NCI-H2107 treated with DMSO at 0.1 percent for 48 hours (cell line): ENCODE results near the gene ANKRD52.
A peak's percentile ranks its signal among the peaks of the same experiment; 100 is the strongest.
"Not testable (repeated sequence)": the region's sequence is repeated elsewhere in the genome, so short reads cannot be mapped to it uniquely, and the experiment has no call there.

Experiments
- DNase-seq: peaks from one replicate; lab custom pipeline; 2025; ENCODE audit not compliant: unreplicated experiment; lab: John Stamatoyannopoulos, UW

Gene ANKRD52

GRCh38 chr12:56258068-56258819 lies at the start of gene ANKRD52:
Gene ANKRD52, minus strand, starts transcription at chr12:56258384. Its CDS starts 115 bp downstream, at chr12:56258269.
- peak; percentile 69 for DNase-seq

GRCh38 chr12:56307221-56307965 lies 49.2 kb upstream of the ANKRD52 start:
- DNase-seq, result no peak

DNA sequence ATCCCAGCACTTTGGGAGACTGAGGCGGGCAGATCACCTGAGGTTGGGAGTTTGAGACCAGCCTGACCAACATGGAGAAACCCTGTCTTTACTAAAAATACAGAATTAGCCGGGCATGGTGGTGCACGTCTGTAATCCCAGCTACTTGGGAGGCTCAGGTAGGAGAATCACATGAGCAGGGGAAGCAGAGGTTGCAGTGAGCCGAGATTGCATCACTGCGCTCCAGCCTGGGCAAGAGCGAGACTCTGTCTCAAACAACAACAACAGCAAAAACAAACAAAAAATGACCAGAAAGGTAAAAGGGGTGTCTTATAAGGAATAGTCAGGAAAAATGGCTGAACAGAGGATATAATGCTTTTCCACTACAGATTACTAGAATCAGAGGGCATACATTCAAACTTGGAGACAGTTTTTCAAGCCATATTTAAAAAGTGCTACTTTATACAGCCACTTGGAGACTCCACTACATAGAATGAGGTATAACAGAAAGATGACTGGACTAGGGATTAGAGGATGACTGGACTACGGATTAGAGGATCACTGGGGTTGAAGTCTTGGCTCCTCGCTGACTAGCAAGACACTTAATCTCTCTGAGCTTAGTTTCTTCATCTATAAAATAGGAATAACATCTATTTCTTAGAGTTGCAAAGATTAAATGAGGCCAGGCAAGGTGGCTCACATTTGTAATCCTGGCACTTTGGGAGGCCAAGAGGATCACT lies 46.8 kb upstream of the ANKRD52 start:
- no peak for DNase-seq

DNA sequence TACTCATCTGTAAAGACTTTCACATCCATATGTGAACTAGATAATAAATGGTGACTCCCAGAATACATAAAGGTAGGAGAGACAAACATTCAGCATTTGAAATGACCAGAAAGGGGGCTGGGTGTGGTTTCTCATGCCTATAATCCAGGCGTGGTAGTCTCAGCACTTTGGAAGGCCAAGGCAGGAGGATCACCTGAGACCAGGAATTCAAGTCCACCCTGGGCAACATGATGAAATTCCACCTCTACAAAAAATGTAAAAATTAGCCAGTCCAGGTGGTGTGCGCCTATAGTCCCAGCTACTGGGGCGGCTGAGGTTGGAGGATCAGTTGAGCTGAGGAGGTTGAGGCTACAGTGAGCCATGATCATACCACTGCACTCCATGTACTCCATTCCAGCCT lies 46.1 kb upstream of the ANKRD52 start:
- DNase-seq, result no peak

GRCh38 chr12:56300644-56301464 lies 42.7 kb upstream of the ANKRD52 start:
- DNase-seq, result no peak

GRCh38 chr12:56299853-56300643 lies 41.9 kb upstream of the ANKRD52 start, which contains the start of gene CS:
Gene CS, minus strand, starts transcription at chr12:56300330. Its CDS starts 129 bp downstream, at chr12:56300201.
- peak; percentile 89 for DNase-seq

GRCh38 chr12:56299308-56299852 lies 41.2 kb upstream of the ANKRD52 start:
- DNase-seq, result no peak

DNA sequence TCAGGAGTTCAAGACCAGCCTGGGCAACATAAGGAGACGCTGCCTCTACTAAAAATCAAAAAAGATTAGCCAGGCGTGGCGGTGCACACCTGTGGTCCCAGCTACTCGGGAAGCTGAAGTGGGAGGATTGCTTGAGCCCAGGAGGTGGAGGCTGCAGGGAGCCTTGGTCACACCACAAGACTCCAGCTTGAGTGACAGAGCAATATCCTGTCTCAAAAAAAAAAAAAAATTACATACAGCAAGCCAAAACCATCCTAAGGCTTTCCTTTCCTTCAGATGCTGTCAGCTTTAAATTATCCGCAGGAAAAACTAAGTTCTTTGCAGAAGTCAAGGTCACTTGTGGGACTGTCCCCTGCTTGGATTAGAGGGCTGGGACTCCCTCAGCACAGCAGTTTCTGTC lies 40.6 kb upstream of the ANKRD52 start:
- DNase-seq, result no peak

GRCh38 chr12:56297400-56297799 lies 39.2 kb upstream of the ANKRD52 start:
- no peak for DNase-seq

GRCh38 chr12:56296295-56296694 lies 38.1 kb upstream of the ANKRD52 start:
- DNase-seq, result peak; percentile 55

GRCh38 chr12:56293795-56294194 lies 35.6 kb upstream of the ANKRD52 start:
- no peak for DNase-seq

- no peak for DNase-seq
Observed at GRCh38 chr12:56288705-56289387, 30.7 kb upstream of the ANKRD52 start.

GRCh38 chr12:56286044-56286830 lies 28.1 kb upstream of the ANKRD52 start:
- DNase-seq, result no peak

DNA sequence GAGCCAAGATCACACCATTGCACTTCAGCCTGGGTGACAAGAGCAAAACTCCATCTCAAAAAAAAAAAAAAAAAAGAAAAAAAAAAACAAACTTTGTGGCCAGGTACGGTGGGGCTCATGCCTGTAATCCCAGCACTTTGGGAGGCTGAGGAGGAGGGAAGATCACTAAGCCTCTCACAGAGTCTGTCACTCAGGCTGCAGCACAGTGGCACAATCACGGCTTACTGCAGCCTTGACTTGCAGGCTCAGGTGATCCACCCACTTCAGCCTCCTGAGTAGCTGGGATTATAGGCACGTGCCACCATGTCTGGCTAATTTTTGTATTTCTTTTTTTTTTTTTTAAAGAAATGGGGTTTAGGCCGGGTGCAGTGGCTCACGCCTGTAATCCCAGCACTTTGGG lies 26.1 kb upstream of the ANKRD52 start:
- not testable (repeated sequence) for DNase-seq

GRCh38 chr12:56282579-56282978 lies 24.4 kb upstream of the ANKRD52 start:
- DNase-seq, result no peak

DNA sequence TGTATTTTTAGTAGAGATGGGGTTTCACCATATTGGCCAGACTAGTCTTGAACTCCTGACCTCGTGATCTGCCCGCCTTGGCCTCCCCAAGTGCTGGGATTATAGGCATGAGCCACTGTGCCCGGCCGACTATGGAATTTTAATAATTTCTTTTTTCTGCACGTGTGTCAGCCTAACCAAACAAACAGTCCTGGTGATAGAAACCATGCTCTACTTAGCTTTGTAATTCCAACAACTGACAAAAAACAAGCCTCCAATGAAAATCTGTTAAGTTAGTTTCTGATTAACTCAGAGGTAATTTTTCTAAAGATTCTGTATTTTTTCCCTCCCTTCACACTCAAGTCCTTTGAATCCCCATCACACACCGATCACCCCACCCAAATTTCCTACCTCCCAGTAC lies 23.8 kb upstream of the ANKRD52 start:
- DNase-seq, result no peak

- DNase-seq, result no peak
Observed at GRCh38 chr12:56280849-56281248, 22.7 kb upstream of the ANKRD52 start.

GRCh38 chr12:56278905-56279304 lies 20.7 kb upstream of the ANKRD52 start:
- no peak for DNase-seq
